Gastrocnemius medialis (tissue), 4 donors: ENCODE measurements around the gene ZNF816.

ENCODE experiments used
- CTCF ChIP-seq, 5 experiments: fragments of 450-650 bp in 3 of 5; fragments of 200-600 bp in 2 of 5; sonication (generic) in 2 of 5; IDR thresholded peaks in 4 of 5; conservative IDR thresholded peaks in 1 of 5; 1 replicate in 4 of 5; 2 replicates in 1 of 5; pipeline ENCODE4 v1.5.1; 2016 to 2019; ENCODE audit warnings: antibody characterized with exemption in 5 of 5, mild to moderate bottlenecking in 3 of 5, moderate library complexity in 3 of 5
- POLR2A ChIP-seq, 2 donors: fragments of 450-650 bp; IDR thresholded peaks; one replicate each; pipeline ENCODE4 v1.6.1; 2017; ENCODE audit warnings: antibody characterized with exemption in 2 of 2, mild to moderate bottlenecking in 2 of 2, moderate library complexity in 2 of 2

GRCh38 chr19:52962394-52963246 lies at the start of gene ZNF816:
- TF ChIP-seq CTCF (IDR thresholded peaks at IDR 0.05 in 4 of 5, conservative IDR thresholded peaks at IDR 0.05 in 1 of 5) (no peak), POLR2A (IDR thresholded peaks at IDR 0.05) (peak; percentile 15 to 21)
